Astrocyte (in vitro differentiated cells and primary cell): ENCODE data around the gene DAZAP1. TPM values are rescaled to one million over a fixed set of nuclear protein-coding genes. Genes with fewer than 3 reads are reported as not detected.

Experiments
- DNase-seq: peaks from one replicate; pipeline ENCODE4 v3.0.0-alpha.2; 2010; ENCODE audit warnings: low read depth
- FAIRE-seq: peaks from 2 replicates; lab custom pipeline; 2011; peaks lifted over from hg19 to GRCh38; lab: Jason Lieb, UNC
- H2AFZ ChIP-seq: 2 replicates; pipeline ENCODE4 v1.6.0; 2012; ENCODE audit warnings: low read depth, low read length, inconsistent platforms
- H3K27ac ChIP-seq: 2 replicates; pipeline ENCODE4 v1.5.1; 2011; ENCODE audit warnings: low read depth, low read length, inconsistent platforms
- H3K27me3 ChIP-seq: 2 replicates; pipeline ENCODE4 v1.6.0; 2011; ENCODE audit warnings: low read length, inconsistent platforms; ENCODE audit not compliant: insufficient read depth
- H3K36me3 ChIP-seq: 2 replicates; pipeline ENCODE4 v1.5.1; 2011; ENCODE audit warnings: low read length, inconsistent platforms; ENCODE audit not compliant: insufficient read depth
- H3K4me1 ChIP-seq: 2 replicates; pipeline ENCODE4 v1.5.1; 2011; ENCODE audit warnings: low read length, inconsistent platforms; ENCODE audit not compliant: insufficient read depth
- H3K4me2 ChIP-seq: 2 replicates; pipeline ENCODE4 v1.6.0; 2012; ENCODE audit warnings: low read length, inconsistent platforms
- H3K4me3 ChIP-seq: 2 replicates; pipeline ENCODE4 v1.5.1; 2011; ENCODE audit warnings: low read depth, mild to moderate bottlenecking, low read length, inconsistent platforms; ENCODE audit not compliant: insufficient read depth
- H3K79me2 ChIP-seq: 2 replicates; pipeline ENCODE4 v1.6.0; 2012; ENCODE audit warnings: mild to moderate bottlenecking, low read length, inconsistent platforms; ENCODE audit not compliant: insufficient read depth
- H3K9ac ChIP-seq: 2 replicates; pipeline ENCODE4 v1.6.0; 2012; ENCODE audit warnings: mild to moderate bottlenecking, low read length, inconsistent platforms
- H3K9me3 ChIP-seq: 2 replicates; pipeline ENCODE4 v1.5.1; 2012; ENCODE audit warnings: low read depth, mild to moderate bottlenecking, low read length, inconsistent platforms; ENCODE audit not compliant: insufficient read depth
- H4K20me1 ChIP-seq: 2 replicates; pipeline ENCODE4 v1.6.0; 2012; ENCODE audit warnings: low read length, inconsistent platforms; ENCODE audit not compliant: insufficient read depth
- H3K27ac Mint-ChIP-seq: one replicate; pipeline ENCODE4 v1.8.0; 2021; ENCODE audit warnings: mild to moderate bottlenecking, mixed read lengths; ENCODE audit not compliant: unreplicated experiment
- H3K27me3 Mint-ChIP-seq: one replicate; pipeline ENCODE4 v1.8.0; 2021; ENCODE audit warnings: low read depth, mixed read lengths; ENCODE audit not compliant: unreplicated experiment
- H3K36me3 Mint-ChIP-seq: one replicate; pipeline ENCODE4 v1.8.0; 2021; ENCODE audit warnings: low read depth, mixed read lengths; ENCODE audit not compliant: unreplicated experiment
- H3K4me1 Mint-ChIP-seq: one replicate; pipeline ENCODE4 v1.8.0; 2021; ENCODE audit warnings: low read depth, mixed read lengths; ENCODE audit not compliant: unreplicated experiment
- H3K4me3 Mint-ChIP-seq: one replicate; pipeline ENCODE4 v1.8.0; 2021; ENCODE audit warnings: mild to moderate bottlenecking, moderate library complexity, mixed read lengths; ENCODE audit not compliant: unreplicated experiment
- H3K9me3 Mint-ChIP-seq: one replicate; pipeline ENCODE4 v1.8.0; 2021; ENCODE audit warnings: mild to moderate bottlenecking, mixed read lengths; ENCODE audit not compliant: unreplicated experiment
- EZH2 ChIP-seq: IDR thresholded peaks from 2 replicates; pipeline ENCODE4 v1.6.1; 2012; ENCODE audit warnings: mild to moderate bottlenecking, low read length, inconsistent platforms; ENCODE audit not compliant: insufficient read depth
- total RNA-seq: library from RNA; stranded (reverse); gene quantifications from 2 replicates; pipeline ENCODE4 v1.2.1, GENCODE V29; 2021
- TF ChIP-seq, protein P1 (sequence below): IDR thresholded peaks from 2 replicates; pipeline ENCODE4 v1.5.1; 2011; ENCODE audit warnings: low read depth, mild to moderate bottlenecking, inconsistent platforms, low read length, moderate library complexity; ENCODE audit not compliant: insufficient read depth

Gene DAZAP1
- total RNA-seq, 1 donor from 2014 or later: 108 TPM

DNA sequence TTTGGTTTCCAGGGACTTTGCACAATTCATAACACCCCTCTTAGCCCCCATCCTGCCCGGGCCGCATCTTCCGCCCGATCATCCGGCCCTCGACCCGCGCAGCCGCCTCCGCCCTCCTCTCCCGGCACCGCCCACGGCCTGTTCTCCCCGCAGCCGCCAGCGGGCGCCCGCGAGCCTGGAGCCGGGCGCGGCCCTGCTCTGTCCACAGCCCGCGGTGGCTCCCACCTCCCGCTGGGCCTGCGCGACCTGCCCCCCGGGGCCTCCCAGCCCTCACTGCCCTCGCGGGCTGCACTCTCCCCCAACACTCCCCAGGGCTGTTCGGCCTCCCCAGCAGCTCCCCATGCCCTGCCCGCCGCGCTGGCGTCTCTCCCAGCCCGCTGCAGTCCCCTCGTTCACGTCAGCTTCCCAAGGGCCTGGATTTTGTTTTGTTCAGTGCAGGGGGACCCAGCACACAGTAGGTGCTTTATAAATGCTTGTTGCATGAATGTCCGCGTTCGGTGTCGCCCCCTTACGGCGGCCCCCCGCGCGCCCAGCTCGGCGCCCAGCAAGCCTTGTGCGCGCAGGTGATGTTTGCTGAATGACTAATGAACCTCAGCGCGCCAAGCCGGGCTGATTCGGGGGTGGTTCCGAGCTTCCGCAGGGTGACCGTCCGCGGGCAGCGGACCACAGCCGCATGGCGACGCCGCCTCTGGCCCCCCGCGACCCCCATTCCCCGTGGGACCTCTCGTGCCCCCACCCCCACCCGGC is 38.0 kb downstream of the DAZAP1 start:
- Histone ChIP-seq H3K9me3 (no peaks in the 10 kb centered on the region), H3K27ac (no peak overlapping the region), H3K4me3 (peak overlapping the region; percentile 32), H4K20me1 (peaks cover 64% of the 10 kb centered on the region), H3K27me3 (peaks cover 18% of the 10 kb centered on the region), H3K9ac (peak overlapping the region; percentile 20), H3K4me2 (peak overlapping the region; percentile 78), H3K79me2 (peaks cover 20% of the 10 kb centered on the region), H3K36me3 (peaks cover 20% of the 10 kb centered on the region), H3K4me1 (peaks cover 8% of the 10 kb centered on the region), H2AFZ (no peak overlapping the region)
- Mint-ChIP-seq H3K27ac (peak overlapping the region; percentile 34), H3K27me3 (peaks cover 22% of the 10 kb centered on the region), H3K4me3 (peak overlapping the region; percentile 62), H3K9me3 (no peaks in the 10 kb centered on the region), H3K4me1 (peaks cover 10% of the 10 kb centered on the region), H3K36me3 (peaks cover 10% of the 10 kb centered on the region)
- DNase-seq: no peak
- TF ChIP-seq, protein P1, sequence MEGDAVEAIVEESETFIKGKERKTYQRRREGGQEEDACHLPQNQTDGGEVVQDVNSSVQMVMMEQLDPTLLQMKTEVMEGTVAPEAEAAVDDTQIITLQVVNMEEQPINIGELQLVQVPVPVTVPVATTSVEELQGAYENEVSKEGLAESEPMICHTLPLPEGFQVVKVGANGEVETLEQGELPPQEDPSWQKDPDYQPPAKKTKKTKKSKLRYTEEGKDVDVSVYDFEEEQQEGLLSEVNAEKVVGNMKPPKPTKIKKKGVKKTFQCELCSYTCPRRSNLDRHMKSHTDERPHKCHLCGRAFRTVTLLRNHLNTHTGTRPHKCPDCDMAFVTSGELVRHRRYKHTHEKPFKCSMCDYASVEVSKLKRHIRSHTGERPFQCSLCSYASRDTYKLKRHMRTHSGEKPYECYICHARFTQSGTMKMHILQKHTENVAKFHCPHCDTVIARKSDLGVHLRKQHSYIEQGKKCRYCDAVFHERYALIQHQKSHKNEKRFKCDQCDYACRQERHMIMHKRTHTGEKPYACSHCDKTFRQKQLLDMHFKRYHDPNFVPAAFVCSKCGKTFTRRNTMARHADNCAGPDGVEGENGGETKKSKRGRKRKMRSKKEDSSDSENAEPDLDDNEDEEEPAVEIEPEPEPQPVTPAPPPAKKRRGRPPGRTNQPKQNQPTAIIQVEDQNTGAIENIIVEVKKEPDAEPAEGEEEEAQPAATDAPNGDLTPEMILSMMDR: peak; percentile 40
- no peak for TF ChIP-seq EZH2
- no peak for FAIRE-seq

DNA sequence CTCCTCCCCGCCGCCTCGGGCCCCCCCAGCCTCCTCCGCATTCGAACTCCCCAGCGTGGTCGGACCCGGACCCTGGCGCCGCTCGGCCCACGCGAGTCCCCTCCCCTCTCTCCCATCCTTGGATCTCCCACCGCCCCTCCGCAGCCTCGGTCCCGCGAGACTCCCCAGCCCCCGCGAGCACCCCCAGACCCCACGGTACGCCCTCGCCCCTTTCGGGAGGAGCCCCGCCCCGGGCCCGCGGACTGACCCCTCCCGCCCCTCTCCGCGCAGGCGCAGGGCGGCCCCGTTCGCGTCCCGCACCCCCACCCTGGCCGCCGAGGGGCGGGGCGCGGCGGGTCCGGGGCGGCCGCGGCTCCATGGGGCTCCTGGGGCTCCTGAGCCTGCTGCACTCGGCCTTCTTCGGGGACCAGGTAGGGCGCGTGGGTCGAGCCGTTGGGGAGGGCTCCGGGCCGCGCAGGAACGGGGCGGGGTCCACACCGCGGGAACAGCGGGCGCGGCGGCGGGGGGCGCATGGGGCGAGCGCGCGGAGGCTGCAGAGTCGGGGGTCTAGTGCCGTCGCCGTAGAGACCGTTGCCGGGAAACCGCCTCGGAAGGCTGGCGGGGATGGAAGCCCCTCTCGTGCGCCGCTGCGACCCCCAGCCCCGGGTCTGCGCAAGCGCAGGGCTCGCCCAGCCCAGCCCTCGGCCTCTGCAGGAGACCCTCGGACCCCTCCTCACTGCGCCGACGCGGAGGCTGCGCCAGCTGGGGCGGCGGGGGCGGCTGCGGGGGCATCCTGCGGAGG is 38.7 kb downstream of the DAZAP1 start:
- Histone ChIP-seq H3K27ac (no peak overlapping the region), H3K4me3 (no peak overlapping the region), H3K79me2 (peaks cover 12% of the 10 kb centered on the region), H3K9ac (no peak overlapping the region), H4K20me1 (peaks cover 64% of the 10 kb centered on the region), H3K4me1 (peaks cover 6% of the 10 kb centered on the region), H3K27me3 (peaks cover 25% of the 10 kb centered on the region), H3K36me3 (peaks cover 12% of the 10 kb centered on the region), H3K4me2 (peak overlapping the region; percentile 78), H2AFZ (no peak overlapping the region), H3K9me3 (no peaks in the 10 kb centered on the region)
- DNase-seq: no peak
- Mint-ChIP-seq H3K36me3 (peaks cover 12% of the 10 kb centered on the region), H3K4me1 (peaks cover 6% of the 10 kb centered on the region), H3K27ac (no peak overlapping the region), H3K4me3 (no peak overlapping the region), H3K27me3 (peaks cover 30% of the 10 kb centered on the region), H3K9me3 (no peaks in the 10 kb centered on the region)
- no peak for FAIRE-seq
- TF ChIP-seq, protein P1: no peak
- no peak for TF ChIP-seq EZH2
